Aorta (tissue), 5 donors: ENCODE data around the gene KRT3. TPM values are rescaled to one million over a fixed set of nuclear protein-coding genes. Genes with fewer than 3 reads are reported as not detected.

Experiments
- ATAC-seq: fragments of 200-7000 bp; cut with Tn5 transposase; one replicate; pipeline ENCODE4 v1.9.1; 2022; ENCODE audit warnings: moderate library complexity; ENCODE audit not compliant: low FRiP score
- DNase-seq, 2 donors: peaks; one replicate each; pipeline ENCODE4 v3.0.0-alpha.2; 2020
- H3K27ac ChIP-seq, 2 donors: one replicate each; pipeline ENCODE4 v1.5.1; 2013; ENCODE audit warnings: low read length in 2 of 2, mild to moderate bottlenecking in 2 of 2, moderate library complexity in 2 of 2, control low read depth in 1 of 2, inconsistent platforms in 1 of 2, low read depth in 1 of 2
- H3K27me3 ChIP-seq, 2 donors: one replicate each; pipeline ENCODE4 v1.6.1; 2013; ENCODE audit warnings: control low read depth in 1 of 2, low read length in 1 of 2, mild to moderate bottlenecking in 1 of 2, moderate library complexity in 1 of 2; ENCODE audit not compliant: insufficient read depth in 2 of 2, control insufficient read depth in 1 of 2
- H3K36me3 ChIP-seq, 2 donors: one replicate each; pipeline ENCODE4 v1.6.1; 2013; ENCODE audit warnings: control low read depth in 1 of 2, low read length in 1 of 2, mild to moderate bottlenecking in 1 of 2; ENCODE audit not compliant: insufficient read depth in 2 of 2, control insufficient read depth in 1 of 2
- H3K4me1 ChIP-seq, 2 donors: one replicate each; pipeline ENCODE4 v1.6.1; 2013; ENCODE audit warnings: low read length in 2 of 2, control low read depth in 1 of 2, mild to moderate bottlenecking in 1 of 2, moderate library complexity in 1 of 2; ENCODE audit not compliant: insufficient read depth in 2 of 2, control insufficient read depth in 1 of 2
- H3K4me3 ChIP-seq, 2 donors: one replicate each; pipeline ENCODE4 v1.5.1; 2013; ENCODE audit warnings: low read length in 2 of 2, control low read depth in 1 of 2, mild to moderate bottlenecking in 1 of 2
- H3K9me3 ChIP-seq: one replicate; pipeline ENCODE4 v1.6.1; 2013; ENCODE audit warnings: mild to moderate bottlenecking, low read length; ENCODE audit not compliant: control insufficient read depth
- WGBS, 2 donors: extraction: QIAGEN DNeasy Blood & Tissue Kit; methylation state at CpG; one replicate each; pipeline ENCODE4 v1.1.7; 2013; 5-methylcytosine and 5-hydroxymethylcytosine counted together
- intact Hi-C, 2 donors: fragments of 100-400 bp; cut with DNase I; formaldehyde crosslinking; loops; one replicate each; pipeline versions ENCODE4 v1.14.2 to v1.15.0; 2022
- polyA plus RNA-seq, 2 donors: library from polyadenylated mRNA; stranded (reverse); fragments of 200-250 nt; gene quantifications; one replicate each; pipeline ENCODE4 v1.2.3, GENCODE V29; 2013
- total RNA-seq, 2 donors: library from RNA; stranded (reverse); fragmentation: NEBNext Ultra II Directional; extraction: Animal tissue kit (Norgen Biotek cat#: 25700); gene quantifications; one replicate each; pipeline ENCODE4 v1.2.1, GENCODE V29; 2021
- donor health status: healthy with polysubstance abuse.
- donor health status: Bipolar disorder and iron deficiency.
- donor health status: DM: no; HTN: no; CAD: no.
- donor health status: DM: no; HTN: no; CAD: no.
- donor health status: DM: yes; HTN: yes; CAD: no.

The KRT3 gene
- total and polyA plus RNA-seq, 4 donors = not detected

DNA sequence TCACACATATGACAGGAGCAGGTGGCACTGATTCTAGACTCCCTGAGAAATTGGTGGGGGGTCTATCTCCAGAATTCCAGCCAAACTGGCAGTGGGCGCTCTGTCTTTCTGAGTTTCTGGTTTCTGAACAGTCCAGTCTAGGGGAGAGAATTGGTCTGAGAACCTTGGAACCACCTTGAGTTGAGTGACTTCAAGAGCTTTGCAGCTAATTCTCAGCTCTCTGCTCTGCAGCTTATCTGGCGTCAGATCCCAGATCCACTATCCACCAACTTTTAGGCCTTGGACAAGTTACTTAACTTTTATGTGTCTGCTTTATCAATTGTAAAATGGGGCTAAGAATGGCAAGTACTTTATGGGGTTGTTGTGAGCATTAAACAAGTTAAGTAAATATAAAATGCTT is 17.1 kb downstream of the KRT3 start:
- Histone ChIP-seq H3K27me3 (no peaks in the 10 kb centered on the region), H3K4me3 (no peak overlapping the region), H3K36me3 (no peaks in the 10 kb centered on the region), H3K27ac (no peak overlapping the region), H3K9me3 (no peaks in the 10 kb centered on the region), H3K4me1 (no peaks in the 10 kb centered on the region)
- WGBS, 2 donors = 89 to 93% methylated on average over 2 of the region's 2 CpGs
- intact Hi-C loops = no loop called here
- DNase-seq (no peak), ATAC-seq (no peak)

DNA sequence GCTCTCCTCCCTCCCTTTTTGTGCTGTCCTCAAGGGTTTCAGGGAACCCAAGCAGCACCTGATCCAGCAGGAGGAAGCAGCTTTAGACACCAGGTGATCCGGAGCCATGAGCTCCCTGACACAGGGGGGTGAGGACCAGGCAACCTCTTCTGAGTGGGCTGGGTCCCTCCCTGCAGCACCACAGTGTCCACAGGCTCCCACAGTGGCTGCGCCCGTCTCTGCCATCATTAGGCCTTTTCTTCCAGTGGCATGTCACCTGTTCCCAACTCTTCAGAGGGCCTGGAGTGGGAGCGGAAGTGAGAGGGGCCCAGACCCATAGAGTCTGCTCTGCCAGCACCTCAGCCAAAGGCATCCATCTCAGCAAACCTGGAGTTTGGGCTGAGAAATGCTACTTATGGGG is 18.4 kb downstream of the KRT3 start:
- no peak overlapping the region for H3K4me3 ChIP-seq
- intact Hi-C loops = no loop called here
- no peaks in the 10 kb centered on the region for H3K27me3 ChIP-seq
- DNase-seq (no peak), ATAC-seq (no peak)
- H3K9me3 ChIP-seq = no peaks in the 10 kb centered on the region
- H3K4me1 ChIP-seq = no peaks in the 10 kb centered on the region
- WGBS, 2 donors = 90 to 91% methylated on average over 4 of the region's 4 CpGs
- H3K27ac ChIP-seq = no peak overlapping the region
- no peaks in the 10 kb centered on the region for H3K36me3 ChIP-seq

GRCh38 chr12:52776913-52777395 is 19.0 kb downstream of the KRT3 start, which contains the start of gene KRT76:
KRT76 (minus strand) TSS chr12:52777345; CDS start chr12:52777291, 54 bp downstream.
- DNase-seq = no peak
- WGBS, 2 donors = 84 to 90% methylated on average over 8 of the region's 8 CpGs

GRCh38 chr12:52776435-52776834 is 19.5 kb downstream of the KRT3 start:
- ATAC-seq = no peak
- WGBS, 2 donors = 82 to 88% methylated on average over 5 of the region's 5 CpGs

More at GRCh38 chr12:52776913-52777395, 19.0 kb downstream of the KRT3 start, which contains the start of gene KRT76:
- Histone ChIP-seq H3K27me3 (no peaks in the 10 kb centered on the region), H3K27ac (no peak within 1 kb of the TSS), H3K4me1 (no peaks in the 10 kb centered on the region), H3K4me3 (no peak within 1 kb of the TSS), H3K36me3 (no peaks in the 10 kb centered on the region), H3K9me3 (no peaks in the 10 kb centered on the region)
- intact Hi-C loops = no loop called here
- ATAC-seq = no peak

DNA sequence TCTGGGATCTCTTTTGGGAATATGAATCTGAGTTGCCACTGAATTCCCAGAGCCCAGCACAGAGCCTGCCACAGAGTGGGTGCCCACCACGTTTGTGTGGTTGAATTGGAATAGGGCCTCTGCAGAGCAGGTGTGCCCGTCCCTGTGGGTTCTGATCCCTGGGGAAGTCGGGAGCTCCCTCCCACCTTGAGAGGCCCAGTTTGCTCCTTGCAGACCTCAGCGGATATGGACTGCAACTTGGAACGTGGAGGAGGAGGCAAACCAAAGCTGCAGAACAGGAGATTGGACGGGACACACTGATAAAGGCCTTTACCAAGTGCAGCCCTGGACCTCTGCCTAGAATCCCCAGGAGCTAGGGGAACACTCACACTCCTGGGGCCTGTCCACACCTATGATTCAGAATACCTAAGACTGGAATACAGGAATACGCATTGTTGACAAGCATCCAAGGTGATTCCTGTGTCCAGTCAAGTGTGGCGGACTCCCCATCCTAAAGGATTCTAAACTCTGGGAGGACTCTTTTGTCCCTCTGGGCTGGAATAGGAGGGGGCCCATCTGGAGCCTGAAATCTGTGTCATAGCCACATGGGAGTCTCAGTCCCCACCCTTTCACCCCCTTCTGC is 21.2 kb downstream of the KRT3 start:
- Histone ChIP-seq H3K9me3 (no peaks in the 10 kb centered on the region), H3K36me3 (no peaks in the 10 kb centered on the region), H3K27me3 (no peaks in the 10 kb centered on the region), H3K4me3 (no peak overlapping the region), H3K27ac (no peak overlapping the region), H3K4me1 (no peaks in the 10 kb centered on the region)
- intact Hi-C loops = no loop called here
- ATAC-seq (no peak), DNase-seq (no peak)
- WGBS, 2 donors = 72 to 77% methylated on average over 8 of the region's 8 CpGs

More at GRCh38 chr12:52776435-52776834, 19.5 kb downstream of the KRT3 start:
- Histone ChIP-seq H3K36me3 (no peaks in the 10 kb centered on the region), H3K27me3 (no peaks in the 10 kb centered on the region), H3K4me1 (no peaks in the 10 kb centered on the region), H3K27ac (no peak overlapping the region), H3K4me3 (no peak overlapping the region), H3K9me3 (no peaks in the 10 kb centered on the region)
- no peak for DNase-seq
- intact Hi-C loops = no loop called here

DNA sequence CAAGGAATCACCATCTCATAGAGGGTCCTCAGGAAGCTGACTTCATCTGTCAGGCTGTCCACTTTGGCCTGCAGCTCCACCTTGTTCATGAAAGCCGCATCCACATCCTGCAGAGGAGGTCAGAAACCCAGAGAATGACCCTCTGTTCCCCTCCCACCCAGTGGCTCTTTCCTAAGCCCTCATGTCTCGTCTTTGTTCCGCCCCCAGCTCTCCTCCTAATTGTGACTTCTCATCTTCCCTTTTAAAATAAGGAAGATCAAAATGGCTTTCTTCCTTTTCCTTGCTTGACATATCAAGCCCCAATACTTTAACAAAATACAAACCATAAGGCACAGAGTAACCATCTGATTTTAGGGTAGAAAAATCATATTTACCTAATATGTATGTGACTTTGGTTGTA is 23.1 kb downstream of the KRT3 start:
- intact Hi-C loops = no loop called here
- no peaks in the 10 kb centered on the region for H3K9me3 ChIP-seq
- H3K4me3 ChIP-seq = no peak overlapping the region
- DNase-seq (no peak), ATAC-seq (no peak)
- no peak overlapping the region for H3K27ac ChIP-seq
- H3K36me3 ChIP-seq = no peaks in the 10 kb centered on the region
- WGBS, 2 donors = 79% methylated on average over 3 of the region's 3 CpGs
- H3K4me1 ChIP-seq = no peaks in the 10 kb centered on the region
- no peaks in the 10 kb centered on the region for H3K27me3 ChIP-seq

DNA sequence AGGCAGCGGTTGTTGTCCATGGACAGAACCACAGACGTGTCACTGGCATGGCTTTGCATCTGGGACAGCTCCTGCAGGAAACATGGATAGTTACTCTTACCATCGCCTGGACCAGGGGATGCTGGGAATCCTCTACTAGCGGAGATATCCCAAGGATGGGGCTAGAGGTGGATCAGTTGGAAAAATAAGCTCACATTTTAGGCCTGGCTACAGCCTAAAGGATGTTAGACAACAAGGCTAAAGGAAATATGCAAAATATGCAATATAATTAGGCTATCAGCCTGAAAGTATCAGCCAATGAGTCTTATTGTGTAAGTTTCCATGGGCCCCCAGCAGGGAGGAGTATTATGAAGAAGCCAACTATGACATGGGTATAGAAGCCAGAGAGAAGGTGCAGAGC is 23.7 kb downstream of the KRT3 start:
- H3K27me3 ChIP-seq = no peaks in the 10 kb centered on the region
- WGBS, 2 donors = 79 to 88% methylated on average over 4 of the region's 4 CpGs

DNA sequence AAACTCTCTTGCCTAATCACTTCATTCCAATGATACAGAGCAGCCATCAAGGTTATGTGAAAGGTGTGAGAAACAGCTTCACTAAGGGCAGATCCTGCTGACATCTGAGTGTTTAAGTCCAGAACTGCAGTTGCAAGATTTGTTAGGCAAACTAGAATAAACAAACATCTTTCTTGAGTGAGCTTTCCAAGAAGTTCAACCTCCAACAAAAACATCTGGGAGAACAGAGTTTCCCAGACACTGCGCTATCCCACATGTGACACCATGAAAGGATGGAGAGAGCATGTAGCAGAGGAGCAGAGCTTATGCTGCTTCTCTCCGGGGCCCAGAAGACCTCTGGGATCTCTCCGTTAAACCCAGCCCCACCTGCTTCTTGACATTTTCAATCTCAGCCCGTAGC is 24.4 kb downstream of the KRT3 start:
- intact Hi-C loops = no loop called here
- H3K9me3 ChIP-seq = no peaks in the 10 kb centered on the region
- H3K27me3 ChIP-seq = no peaks in the 10 kb centered on the region
- ATAC-seq (no peak), DNase-seq (no peak)
- no peaks in the 10 kb centered on the region for H3K4me1 ChIP-seq
- WGBS, 2 donors = 55 to 64% methylated on average over 4 of the region's 4 CpGs
- H3K4me3 ChIP-seq = no peak overlapping the region
- no peaks in the 10 kb centered on the region for H3K36me3 ChIP-seq
- H3K27ac ChIP-seq = no peak overlapping the region

More for the DNA sequence above, 23.7 kb downstream of the KRT3 start:
- no peak for DNase-seq
- Histone ChIP-seq H3K9me3 (no peaks in the 10 kb centered on the region), H3K4me3 (no peak overlapping the region), H3K4me1 (no peaks in the 10 kb centered on the region), H3K36me3 (no peaks in the 10 kb centered on the region), H3K27ac (no peak overlapping the region)
- intact Hi-C loops = no loop called here
- no peak for ATAC-seq

- 83 to 85% methylated on average over 6 of the region's 6 CpGs for WGBS, 2 donors
- Histone ChIP-seq H3K4me3 (no peak overlapping the region), H3K27me3 (no peaks in the 10 kb centered on the region), H3K27ac (no peak overlapping the region), H3K9me3 (no peaks in the 10 kb centered on the region), H3K4me1 (no peaks in the 10 kb centered on the region), H3K36me3 (no peaks in the 10 kb centered on the region)
- DNase-seq (no peak), ATAC-seq (no peak)
- intact Hi-C loops = no loop called here
Observed at GRCh38 chr12:52771088-52771487, 24.8 kb downstream of the KRT3 start.
